NCI-H2081 treated with DMSO at 0.1 percent for 48 hours (cell line): ENCODE results near the gene LEMD3.
"Not testable (repeated sequence)": the region's sequence is repeated elsewhere in the genome, so short reads cannot be mapped to it uniquely, and the experiment has no call there.

Source experiments
- DNase-seq: peaks from one replicate; lab custom pipeline; 2025; lab: John Stamatoyannopoulos, UW

Gene LEMD3

GRCh38 chr12:65279369-65280112, 110.2 kb downstream of the LEMD3 start:
- no peak for DNase-seq

- DNase-seq: no peak
Measured at GRCh38 chr12:65280306-65280705, 110.9 kb downstream of the LEMD3 start.

GRCh38 chr12:65282840-65283239, 113.5 kb downstream of the LEMD3 start:
- DNase-seq: no peak

GRCh38 chr12:65285532-65285931, 116.1 kb downstream of the LEMD3 start:
- DNase-seq: not testable (repeated sequence)

GRCh38 chr12:65287426-65287825, 118.0 kb downstream of the LEMD3 start:
- DNase-seq: no peak

- no peak for DNase-seq
Measured at GRCh38 chr12:65292241-65292640, 122.9 kb downstream of the LEMD3 start.

GRCh38 chr12:65293735-65294134, 124.4 kb downstream of the LEMD3 start:
- no peak for DNase-seq

- DNase-seq: no peak
Measured at GRCh38 chr12:65294641-65295262, 125.4 kb downstream of the LEMD3 start.

- DNase-seq: no peak
Measured at GRCh38 chr12:65296508-65297265, 127.3 kb downstream of the LEMD3 start.
